ENCODE data around the gene PLEKHA7. TPM values are rescaled to one million over a fixed set of nuclear protein-coding genes. Genes with fewer than 3 reads are reported as not detected.
A peak's percentile ranks its signal among the peaks of the same experiment; 100 is the strongest.
"Not testable (repeated sequence)": the region's sequence is repeated elsewhere in the genome, so short reads cannot be mapped to it uniquely, and the experiment has no call there.

PLEKHA7 gene
- total and polyA plus RNA-seq, 5 donors from 2014 or later: 0.48 to 1.8 (median 0.73) TPM

DNA sequence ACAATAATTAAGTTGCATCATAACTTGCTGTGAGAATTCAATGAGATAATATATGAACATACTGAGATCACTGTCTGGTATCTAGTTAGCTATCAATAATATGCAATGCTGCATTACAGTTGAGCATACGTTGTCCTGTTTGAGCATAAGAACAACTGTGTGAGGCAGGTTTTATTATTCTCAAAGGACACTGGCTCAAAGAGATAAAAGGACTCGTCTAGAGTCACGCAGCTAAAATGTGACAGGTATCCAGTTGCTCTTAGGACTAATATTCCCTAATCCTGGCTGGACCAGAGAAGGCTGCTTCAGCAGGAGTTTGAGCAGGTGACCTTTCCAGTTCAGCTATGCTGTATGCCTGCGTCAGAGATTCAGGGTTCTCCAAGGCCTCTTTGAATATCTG lies 92.5 kb downstream of the PLEKHA7 start:
- Mint-ChIP-seq H3K9me3 (no peaks in the 10 kb centered on the region), H3K27me3 (peaks cover 58% of the 10 kb centered on the region), H3K36me3 (no peaks in the 10 kb centered on the region), H3K27ac (no peak overlapping the region), H3K4me1 (peaks cover 0 to 12% (median 2%) of the 10 kb centered on the region in 4 donors), H3K4me3 (no peak overlapping the region)
- H3K27ac ChIP-seq (ENCODE audit: insufficient read depth, low read length, poor library complexity, severe bottlenecking): no peak overlapping the region
- peaks cover 8% of the 10 kb centered on the region for H3K4me1 ChIP-seq (ENCODE audit: control insufficient read depth, insufficient read depth, low read length, poor library complexity, severe bottlenecking)
- H3K9me3 ChIP-seq (ENCODE audit: control insufficient read depth in 2 of 2, low read length in 2 of 2): no peaks in the 10 kb centered on the region
- H3K4me3 ChIP-seq (ENCODE audit: low read depth, low read length): no peak overlapping the region
- no peak for ATAC-seq (ENCODE audit: low read depth in 2 of 2)
- peaks cover 14% of the 10 kb centered on the region for H3K27me3 ChIP-seq (ENCODE audit: control insufficient read depth, insufficient read depth, low read length)
- H3K36me3 ChIP-seq (ENCODE audit: control insufficient read depth, insufficient read depth, low read length): no peaks in the 10 kb centered on the region
- no peak for DNase-seq

DNA sequence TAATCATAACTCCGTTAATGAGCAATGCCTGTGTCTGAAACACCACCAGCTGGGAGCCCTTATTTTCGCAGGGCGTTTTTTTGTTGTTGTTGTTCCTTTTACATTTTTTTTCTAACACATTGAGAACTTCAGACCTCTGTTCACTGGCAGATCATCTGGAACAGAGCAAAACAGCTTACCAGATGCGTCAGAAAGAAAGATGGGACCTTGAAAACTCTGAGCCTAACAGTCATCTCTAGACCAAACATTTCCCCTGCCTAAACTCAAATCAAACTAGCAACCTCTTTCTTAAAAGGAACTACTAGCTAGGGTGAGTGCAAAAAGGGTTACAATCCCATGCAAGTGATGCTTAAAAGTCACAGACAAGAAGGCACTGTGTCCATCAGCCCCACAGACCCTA lies 93.2 kb downstream of the PLEKHA7 start:
- Mint-ChIP-seq H3K9me3 (no peaks in the 10 kb centered on the region), H3K27ac (no peak overlapping the region), H3K36me3 (no peaks in the 10 kb centered on the region), H3K4me1 (peaks cover 0 to 10% (median under 1%) of the 10 kb centered on the region in 4 donors), H3K27me3 (peaks cover 51% of the 10 kb centered on the region), H3K4me3 (no peak overlapping the region)
- Histone ChIP-seq H3K4me3 (ENCODE audit: low read depth, low read length) (no peak overlapping the region), H3K27me3 (ENCODE audit: control insufficient read depth, insufficient read depth, low read length) (peaks cover 10% of the 10 kb centered on the region), H3K27ac (ENCODE audit: insufficient read depth, low read length, poor library complexity, severe bottlenecking) (no peak overlapping the region), H3K36me3 (ENCODE audit: control insufficient read depth, insufficient read depth, low read length) (no peaks in the 10 kb centered on the region), H3K9me3 (ENCODE audit: control insufficient read depth in 2 of 2, low read length in 2 of 2) (no peaks in the 10 kb centered on the region), H3K4me1 (ENCODE audit: control insufficient read depth, insufficient read depth, low read length, poor library complexity, severe bottlenecking) (peaks cover 8% of the 10 kb centered on the region)
- ATAC-seq (ENCODE audit: low read depth in 2 of 2) (no peak), DNase-seq (no peak)

DNA sequence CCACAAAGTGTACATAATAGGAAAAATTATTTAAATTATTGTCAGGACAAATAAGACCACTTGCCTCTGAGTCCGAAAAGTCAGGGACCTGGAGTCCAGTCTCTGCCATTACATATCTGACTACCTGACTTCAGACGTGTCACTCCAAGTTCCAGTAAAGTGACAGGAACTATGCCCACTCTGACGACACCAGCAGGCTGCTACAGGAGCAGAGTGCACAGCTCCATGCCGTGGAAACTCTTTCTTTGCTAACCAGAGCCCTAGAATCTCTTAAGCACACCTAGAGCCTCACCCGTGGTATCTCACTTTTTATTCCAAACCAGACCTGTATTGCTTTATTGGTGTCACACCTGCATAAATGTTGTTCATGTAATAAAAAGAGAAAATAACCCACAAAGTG lies 93.7 kb downstream of the PLEKHA7 start:
- Mint-ChIP-seq H3K9me3 (no peaks in the 10 kb centered on the region), H3K36me3 (no peaks in the 10 kb centered on the region), H3K27me3 (peaks cover 50% of the 10 kb centered on the region), H3K27ac (peak overlapping the region in 1 of 3 donors; percentile 64), H3K4me3 (no peak overlapping the region), H3K4me1 (peaks cover 0 to 10% (median 0%) of the 10 kb centered on the region in 4 donors)
- Histone ChIP-seq H3K36me3 (ENCODE audit: control insufficient read depth, insufficient read depth, low read length) (no peaks in the 10 kb centered on the region), H3K27me3 (ENCODE audit: control insufficient read depth, insufficient read depth, low read length) (peaks cover 9% of the 10 kb centered on the region), H3K4me3 (ENCODE audit: low read depth, low read length) (no peak overlapping the region), H3K9me3 (ENCODE audit: control insufficient read depth in 2 of 2, low read length in 2 of 2) (no peaks in the 10 kb centered on the region), H3K27ac (ENCODE audit: insufficient read depth, low read length, poor library complexity, severe bottlenecking) (no peak overlapping the region), H3K4me1 (ENCODE audit: control insufficient read depth, insufficient read depth, low read length, poor library complexity, severe bottlenecking) (peaks cover 8% of the 10 kb centered on the region)
- no peak for DNase-seq
- ATAC-seq (ENCODE audit: low read depth in 2 of 2): no peak

DNA sequence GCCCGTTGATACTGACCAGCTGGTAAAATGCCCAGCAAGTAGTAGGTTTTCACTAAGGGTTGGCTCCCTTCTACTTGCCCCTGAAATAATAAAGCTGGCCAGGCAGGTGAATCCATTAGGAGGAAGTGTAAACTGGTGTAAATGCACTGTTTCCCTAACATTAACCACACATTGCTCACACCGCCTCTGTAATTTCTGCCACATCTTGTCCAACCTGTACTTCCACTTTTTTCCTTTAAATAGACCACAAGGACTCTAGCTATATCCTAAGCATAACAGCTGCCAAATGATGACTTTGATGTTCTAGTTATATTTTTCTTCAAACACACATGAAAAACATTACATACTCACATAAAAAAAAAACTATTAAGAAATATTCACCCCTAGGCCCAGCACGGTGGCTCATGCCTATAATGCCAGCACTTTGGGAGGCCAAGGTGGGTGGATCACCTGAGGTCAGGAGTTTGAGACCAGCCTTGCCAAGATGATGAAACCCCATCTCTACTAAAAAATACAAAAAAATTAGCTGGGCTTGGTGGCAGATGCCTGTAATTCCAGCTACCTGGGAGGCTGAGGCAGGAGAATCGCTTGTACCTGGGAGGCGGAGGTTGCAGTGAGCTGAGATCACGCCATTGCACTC lies 95.6 kb downstream of the PLEKHA7 start:
- ATAC-seq (ENCODE audit: low read depth in 2 of 2); H3K36me3 Mint-ChIP-seq; H3K4me3 ChIP-seq (ENCODE audit: low read depth, low read length); H3K27me3 ChIP-seq (ENCODE audit: control insufficient read depth, insufficient read depth, low read length); H3K27ac ChIP-seq (ENCODE audit: insufficient read depth, low read length, poor library complexity, severe bottlenecking); DNase-seq; H3K4me1 ChIP-seq (ENCODE audit: control insufficient read depth, insufficient read depth, low read length, poor library complexity, severe bottlenecking); H3K9me3 ChIP-seq (ENCODE audit: control insufficient read depth in 2 of 2, low read length in 2 of 2); H3K4me3 Mint-ChIP-seq; H3K9me3 Mint-ChIP-seq; H3K36me3 ChIP-seq (ENCODE audit: control insufficient read depth, insufficient read depth, low read length); H3K4me1 Mint-ChIP-seq; H3K27ac Mint-ChIP-seq: not testable (repeated sequence)
- peaks cover 33% of the 10 kb centered on the region for H3K27me3 Mint-ChIP-seq

DNA sequence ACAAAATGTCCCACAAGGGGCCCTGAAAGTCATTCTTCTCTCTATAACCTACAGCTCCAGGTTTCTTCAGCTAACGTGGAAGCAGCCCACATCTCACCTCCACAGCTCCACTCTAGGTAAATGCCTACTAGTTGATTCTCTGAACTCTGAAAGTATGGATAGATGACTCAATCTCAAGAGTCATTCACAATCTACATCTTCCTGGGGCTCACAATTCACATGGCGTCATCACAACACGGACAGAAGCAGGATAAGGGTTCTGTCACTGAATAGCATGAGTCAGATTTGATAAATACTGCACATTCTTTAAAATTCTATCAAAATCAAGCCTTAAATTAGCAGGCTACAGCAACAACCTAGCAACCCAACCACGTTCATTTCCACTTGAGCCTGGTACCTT lies 96.3 kb downstream of the PLEKHA7 start:
- Mint-ChIP-seq H3K4me3 (no peak overlapping the region), H3K27me3 (peaks cover 26% of the 10 kb centered on the region), H3K4me1 (no peaks in the 10 kb centered on the region), H3K27ac (no peak overlapping the region), H3K36me3 (no peaks in the 10 kb centered on the region), H3K9me3 (no peaks in the 10 kb centered on the region)
- no peaks in the 10 kb centered on the region for H3K4me1 ChIP-seq (ENCODE audit: control insufficient read depth, insufficient read depth, low read length, poor library complexity, severe bottlenecking)
- no peak for ATAC-seq (ENCODE audit: low read depth in 2 of 2)
- H3K36me3 ChIP-seq (ENCODE audit: control insufficient read depth, insufficient read depth, low read length): no peaks in the 10 kb centered on the region
- H3K27ac ChIP-seq (ENCODE audit: insufficient read depth, low read length, poor library complexity, severe bottlenecking): no peak overlapping the region
- no peak for DNase-seq
- no peak overlapping the region for H3K4me3 ChIP-seq (ENCODE audit: low read depth, low read length)
- peaks cover 6% of the 10 kb centered on the region for H3K27me3 ChIP-seq (ENCODE audit: control insufficient read depth, insufficient read depth, low read length)
- H3K9me3 ChIP-seq (ENCODE audit: control insufficient read depth in 2 of 2, low read length in 2 of 2): no peaks in the 10 kb centered on the region

DNA sequence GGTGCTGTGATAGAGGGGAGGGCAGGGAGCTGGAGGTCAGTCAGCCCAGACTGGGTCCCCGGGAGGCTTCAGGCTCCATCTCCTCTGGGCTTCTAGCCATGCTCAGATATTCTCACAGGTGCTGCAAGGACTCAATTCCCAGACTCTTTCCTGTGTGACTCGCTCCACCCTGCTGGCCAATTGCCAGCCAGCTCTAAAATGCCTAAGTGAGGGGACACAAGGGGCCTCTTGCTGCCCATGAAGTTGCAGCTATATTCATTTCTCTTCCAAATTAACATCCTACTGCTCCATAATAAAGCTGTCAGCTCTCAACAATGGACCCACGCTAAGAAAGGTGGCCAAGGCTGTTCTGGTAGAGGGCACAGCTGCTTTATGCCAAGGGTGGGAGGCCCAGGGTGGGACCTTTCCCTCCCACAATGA lies 101.5 kb downstream of the PLEKHA7 start:
- Mint-ChIP-seq H3K4me1 (peaks cover 6 to 11% (median 9%) of the 10 kb centered on the region in 4 donors), H3K4me3 (no peak overlapping the region), H3K36me3 (no peaks in the 10 kb centered on the region), H3K9me3 (no peaks in the 10 kb centered on the region), H3K27ac (no peak overlapping the region), H3K27me3 (no peaks in the 10 kb centered on the region)
- ATAC-seq (ENCODE audit: low read depth in 2 of 2) (no peak), DNase-seq (no peak)
- H3K4me3 ChIP-seq (ENCODE audit: low read depth, low read length): no peak overlapping the region
- no peaks in the 10 kb centered on the region for H3K27me3 ChIP-seq (ENCODE audit: control insufficient read depth, insufficient read depth, low read length)
- no peaks in the 10 kb centered on the region for H3K9me3 ChIP-seq (ENCODE audit: control insufficient read depth in 2 of 2, low read length in 2 of 2)
- H3K4me1 ChIP-seq (ENCODE audit: control insufficient read depth, insufficient read depth, low read length, poor library complexity, severe bottlenecking): no peaks in the 10 kb centered on the region
- no peak overlapping the region for H3K27ac ChIP-seq (ENCODE audit: insufficient read depth, low read length, poor library complexity, severe bottlenecking)
- no peaks in the 10 kb centered on the region for H3K36me3 ChIP-seq (ENCODE audit: control insufficient read depth, insufficient read depth, low read length)

DNA sequence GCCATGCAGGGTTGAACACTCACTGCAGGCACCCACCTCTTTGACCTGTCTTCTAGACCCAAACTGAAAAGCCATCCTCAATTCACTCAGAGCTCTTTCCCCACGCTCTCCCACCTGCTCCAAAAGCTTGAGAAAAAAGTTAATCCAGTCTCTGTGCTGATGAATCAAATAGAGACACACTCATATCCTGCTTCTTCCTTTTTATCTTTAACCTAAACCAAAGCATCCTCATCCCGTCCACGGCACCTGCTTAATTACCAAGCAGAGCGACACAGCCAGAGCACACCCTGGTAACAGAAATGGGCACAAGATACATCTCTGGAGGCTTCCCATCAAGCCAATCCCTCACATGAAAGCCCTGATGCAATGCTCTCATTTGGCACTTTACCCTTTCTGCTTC lies 102.6 kb downstream of the PLEKHA7 start:
- Mint-ChIP-seq H3K9me3 (no peaks in the 10 kb centered on the region), H3K27ac (peak overlapping the region in 1 of 3 donors; percentile 22), H3K4me1 (peaks cover 6 to 11% (median 9%) of the 10 kb centered on the region in 4 donors), H3K27me3 (no peaks in the 10 kb centered on the region), H3K36me3 (no peaks in the 10 kb centered on the region), H3K4me3 (no peak overlapping the region)
- no peaks in the 10 kb centered on the region for H3K4me1 ChIP-seq (ENCODE audit: control insufficient read depth, insufficient read depth, low read length, poor library complexity, severe bottlenecking)
- no peaks in the 10 kb centered on the region for H3K27me3 ChIP-seq (ENCODE audit: control insufficient read depth, insufficient read depth, low read length)
- ATAC-seq (ENCODE audit: low read depth in 2 of 2) (no peak), DNase-seq (peak in 1 of 3 donors; percentile 16)
- H3K9me3 ChIP-seq (ENCODE audit: control insufficient read depth in 2 of 2, low read length in 2 of 2): no peaks in the 10 kb centered on the region
- H3K4me3 ChIP-seq (ENCODE audit: low read depth, low read length): no peak overlapping the region
- no peak overlapping the region for H3K27ac ChIP-seq (ENCODE audit: insufficient read depth, low read length, poor library complexity, severe bottlenecking)
- no peaks in the 10 kb centered on the region for H3K36me3 ChIP-seq (ENCODE audit: control insufficient read depth, insufficient read depth, low read length)

DNA sequence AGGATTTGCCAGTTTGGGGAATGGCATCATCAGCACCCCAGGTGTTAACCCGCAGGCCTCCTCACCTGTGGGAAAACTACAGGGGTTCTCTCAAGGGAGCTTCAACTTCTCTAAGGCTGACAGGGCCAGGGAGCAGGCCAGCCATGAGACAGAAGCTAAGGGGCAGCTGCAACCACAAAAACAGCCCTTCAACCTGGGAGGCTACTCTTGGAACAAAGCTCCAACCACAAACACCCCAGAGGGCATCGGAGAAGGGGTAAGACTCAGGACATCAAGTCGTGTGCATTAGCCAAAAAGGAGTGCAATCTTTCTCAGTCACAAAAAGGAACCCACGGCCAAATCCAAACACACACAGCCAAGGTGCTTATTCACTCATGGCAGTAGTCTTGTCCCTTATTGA lies 103.0 kb downstream of the PLEKHA7 start:
- Mint-ChIP-seq H3K27ac (no peak overlapping the region), H3K4me1 (peaks cover 6 to 11% (median 9%) of the 10 kb centered on the region in 4 donors), H3K36me3 (no peaks in the 10 kb centered on the region), H3K27me3 (no peaks in the 10 kb centered on the region), H3K9me3 (no peaks in the 10 kb centered on the region), H3K4me3 (no peak overlapping the region)
- ATAC-seq (ENCODE audit: low read depth in 2 of 2) (no peak), DNase-seq (no peak)
- H3K4me3 ChIP-seq (ENCODE audit: low read depth, low read length): no peak overlapping the region
- H3K36me3 ChIP-seq (ENCODE audit: control insufficient read depth, insufficient read depth, low read length): no peaks in the 10 kb centered on the region
- no peak overlapping the region for H3K27ac ChIP-seq (ENCODE audit: insufficient read depth, low read length, poor library complexity, severe bottlenecking)
- H3K27me3 ChIP-seq (ENCODE audit: control insufficient read depth, insufficient read depth, low read length): no peaks in the 10 kb centered on the region
- no peaks in the 10 kb centered on the region for H3K9me3 ChIP-seq (ENCODE audit: control insufficient read depth in 2 of 2, low read length in 2 of 2)
- H3K4me1 ChIP-seq (ENCODE audit: control insufficient read depth, insufficient read depth, low read length, poor library complexity, severe bottlenecking): no peaks in the 10 kb centered on the region
